SK-N-SH (cell line): ENCODE data around the gene PBX4. TPM values are rescaled to one million over a fixed set of nuclear protein-coding genes. Genes with fewer than 3 reads are reported as not detected.

Source experiments
- CTCF ChIA-PET: fragments of 300-600, 350-600 bp; formaldehyde crosslinking; extraction: SDS; loops from one replicate; lab custom pipeline; 2021; lab: Yijun Ruan, JAX
- POLR2A ChIA-PET: fragments of 350-600 bp; sonication (Branson Sonifier 250); formaldehyde crosslinking; extraction: SDS; loops from one replicate; lab custom pipeline; 2020; ENCODE audit warnings: antibody characterized with exemption, inconsistent platforms; lab: Yijun Ruan, JAX
- DNase-seq: peaks from one replicate; pipeline ENCODE4 v3.0.0; 2012
- H2AFZ ChIP-seq: fragments of 200-600 bp; sonication (generic); 2 replicates; pipeline ENCODE4 v1.8.1; 2016; ENCODE audit warnings: antibody characterized with exemption, mild to moderate bottlenecking, low read depth
- H3F3A ChIP-seq: fragments of 200-600 bp; sonication (generic); replicated peaks from 2 replicates; pipeline ENCODE3; 2016; ENCODE audit warnings: antibody characterized with exemption, mild to moderate bottlenecking; ENCODE audit not compliant: insufficient read depth
- H3K27ac ChIP-seq, 2 experiments: fragments of 200-500 bp in 1 of 2; fragments of 200-600 bp in 1 of 2; sonication (Bioruptor generic) in 1 of 2; sonication (generic), shearing (Covaris generic) in 1 of 2; 2 replicates each; pipeline versions ENCODE4 v1.5.1 to v1.6.1; 2014 to 2016; ENCODE audit warnings: low read depth in 2 of 2, inconsistent platforms in 1 of 2, low read length in 1 of 2, mild to moderate bottlenecking in 1 of 2, mixed read lengths in 1 of 2
- H3K27me3 ChIP-seq: fragments of 200-600 bp; sonication (generic), shearing (Covaris generic); 2 replicates; pipeline ENCODE4 v1.6.1; 2016; ENCODE audit warnings: mixed run types; ENCODE audit not compliant: insufficient read depth
- H3K36me3 ChIP-seq, 2 experiments: fragments of 200-500 bp in 1 of 2; fragments of 200-600 bp in 1 of 2; sonication (Bioruptor generic) in 1 of 2; sonication (generic) in 1 of 2; replicated peaks in 1 of 2; 2 replicates each; pipeline versions ENCODE3 to v1.5.1; 2014 to 2016; ENCODE audit warnings: low read length in 1 of 2, mild to moderate bottlenecking in 1 of 2; ENCODE audit not compliant: insufficient read depth in 2 of 2, control insufficient read depth in 1 of 2
- H3K4me1 ChIP-seq, 2 experiments: fragments of 200-500 bp in 1 of 2; fragments of 200-600 bp in 1 of 2; sonication (Bioruptor generic) in 1 of 2; sonication (generic), shearing (Covaris generic) in 1 of 2; 2 replicates each; pipeline versions ENCODE4 v1.5.1 to v1.6.1; 2014 to 2016; ENCODE audit warnings: low read depth in 1 of 2, low read length in 1 of 2, mixed run types in 1 of 2; ENCODE audit not compliant: insufficient read depth in 2 of 2, control insufficient read depth in 1 of 2
- H3K4me2 ChIP-seq: fragments of 200-600 bp; sonication (generic), shearing (Covaris generic); 2 replicates; pipeline ENCODE4 v1.6.1; 2017; ENCODE audit warnings: mixed run types
- H3K4me3 ChIP-seq, 2 experiments: fragments of 200-500 bp in 1 of 2; fragments of 200-600 bp in 1 of 2; sonication (Bioruptor generic) in 1 of 2; sonication (generic), shearing (Covaris generic) in 1 of 2; 2 replicates each; pipeline versions ENCODE4 v1.5.1 to v1.8.1; 2014 to 2016; ENCODE audit warnings: low read depth in 2 of 2, inconsistent platforms in 1 of 2, low read length in 1 of 2, mild to moderate bottlenecking in 1 of 2, mixed read lengths in 1 of 2, moderate library complexity in 1 of 2
- H3K79me2 ChIP-seq: fragments of 200-600 bp; sonication (generic); 2 replicates; pipeline ENCODE4 v1.8.1; 2017; ENCODE audit warnings: mild to moderate bottlenecking; ENCODE audit not compliant: insufficient read depth
- H3K9ac ChIP-seq: fragments of 200-600 bp; sonication (generic); 2 replicates; pipeline ENCODE4 v1.6.1; 2017; ENCODE audit warnings: mixed run types
- H3K9me2 ChIP-seq: fragments of 200-600 bp; sonication (generic); 2 replicates; pipeline ENCODE4 v1.6.1; 2017; ENCODE audit warnings: mixed run types
- H3K9me3 ChIP-seq: fragments of 200-600 bp; sonication (generic); 2 replicates; pipeline ENCODE4 v1.6.1; 2017; ENCODE audit warnings: mixed run types, mild to moderate bottlenecking, moderate library complexity
- H4K20me1 ChIP-seq: fragments of 200-600 bp; sonication (generic); 2 replicates; pipeline ENCODE4 v1.6.1; 2017; ENCODE audit warnings: mild to moderate bottlenecking, mixed run types; ENCODE audit not compliant: insufficient read depth
- EP300 ChIP-seq, 2 experiments: IDR thresholded peaks; 2 replicates each; pipeline versions ENCODE4 v1.4.0 to v1.6.1; 2012; ENCODE audit warnings: borderline replicate concordance in 1 of 2, low read depth in 1 of 2, low read length in 1 of 2
- FOXM1 ChIP-seq: IDR thresholded peaks from 2 replicates; pipeline ENCODE4 v1.4.0; 2012; ENCODE audit warnings: low read depth, mild to moderate bottlenecking
- GATA2 ChIP-seq: sonication (generic); formaldehyde crosslinking; IDR thresholded peaks from 2 replicates; pipeline ENCODE4 v1.5.0; 2020; ENCODE audit warnings: mild to moderate bottlenecking, missing genetic modification reagents
- MEF2A ChIP-seq: IDR thresholded peaks from 2 replicates; pipeline ENCODE4 v1.4.0; 2012; ENCODE audit warnings: low read depth, borderline replicate concordance
- MXI1 ChIP-seq: IDR thresholded peaks from 2 replicates; pipeline ENCODE4 v1.6.1; 2012; ENCODE audit warnings: mild to moderate bottlenecking, low read depth, low read length, improper control_type of control experiment
- NFIC ChIP-seq: IDR thresholded peaks from 2 replicates; pipeline ENCODE4 v1.4.0; 2012; ENCODE audit warnings: borderline replicate concordance
- RAD21 ChIP-seq: IDR thresholded peaks from 2 replicates; pipeline ENCODE4 v1.6.1; 2012; ENCODE audit warnings: mild to moderate bottlenecking, low read length
- RXRA ChIP-seq: IDR thresholded peaks from 2 replicates; pipeline ENCODE4 v1.4.0; 2012; ENCODE audit warnings: low read depth, mild to moderate bottlenecking, borderline replicate concordance
- TAF1 ChIP-seq: IDR thresholded peaks from 2 replicates; pipeline ENCODE4 v1.6.1; 2012; ENCODE audit warnings: low read depth, mild to moderate bottlenecking, low read length, moderate library complexity, borderline replicate concordance
- TCF12 ChIP-seq: IDR thresholded peaks from 2 replicates; pipeline ENCODE4 v1.4.0; 2012
- TEAD4 ChIP-seq: IDR thresholded peaks from 2 replicates; pipeline ENCODE4 v1.4.0; 2012; ENCODE audit warnings: mild to moderate bottlenecking, borderline replicate concordance; ENCODE audit not compliant: insufficient read depth
- WGBS: methylation state at CpG from one replicate; pipeline ENCODE4 v1.1.6; 2017; ENCODE audit warnings: low lambda C conversion rate; 5-methylcytosine and 5-hydroxymethylcytosine counted together
- polyA plus RNA-seq, 3 experiments: library from polyadenylated mRNA; depleted of rRNA; stranded (reverse); fragments of >200 nt; gene quantifications; 2 replicates each; pipeline ENCODE4 v1.2.3, GENCODE V29; 2012
- TF ChIP-seq, protein P1 (sequence below): fragments of 150-350 bp; IDR thresholded peaks from 2 replicates; pipeline ENCODE4 v1.6.1; 2016; ENCODE audit warnings: mild to moderate bottlenecking, low read depth, low read length
- TF ChIP-seq, protein P2 (sequence below): fragments of 150-350 bp; IDR thresholded peaks from 2 replicates; pipeline ENCODE4 v1.6.1; 2017; ENCODE audit warnings: antibody characterized with exemption, low read length, low read depth, borderline replicate concordance
- TF ChIP-seq, protein P3 (sequence below): IDR thresholded peaks from 2 replicates; pipeline ENCODE4 v1.4.0; 2012; ENCODE audit warnings: low read depth, borderline replicate concordance

Gene PBX4
- polyA plus RNA-seq, 1 of the 3 experiments (the other 2 are of a cell fraction), result 6.4 TPM

DNA sequence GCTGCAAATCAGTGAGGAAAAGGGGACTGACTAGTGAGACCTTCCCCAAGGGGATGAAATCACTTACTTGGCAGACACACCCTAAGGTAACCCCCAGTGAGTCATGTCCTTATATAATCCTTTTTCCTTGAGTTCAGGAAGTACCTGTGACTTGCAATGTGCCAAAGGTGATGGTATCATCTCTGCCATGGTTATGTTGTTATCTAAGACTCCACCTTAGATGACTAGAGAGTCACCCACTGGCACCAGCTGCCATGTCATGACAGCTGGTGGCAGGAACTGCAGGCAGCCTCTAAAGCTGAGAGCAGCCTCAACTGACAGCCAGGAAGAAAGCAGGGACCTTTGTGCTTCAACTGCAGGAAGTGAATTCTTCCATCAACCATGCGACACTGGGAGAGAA lies 12.5 kb downstream of the PBX4 start:
- Histone ChIP-seq H3K9me2 (no peaks in the 10 kb centered on the region), H3K9ac (no peak overlapping the region), H3K4me1 (no peaks in the 10 kb centered on the region), H3K4me2 (no peak overlapping the region), H3K79me2 (peaks cover 4% of the 10 kb centered on the region; the same call in 1 of the 2 replicates), H4K20me1 (no peaks in the 10 kb centered on the region), H3K27me3 (no peaks in the 10 kb centered on the region), H3K9me3 (no peaks in the 10 kb centered on the region), H3F3A (peaks cover 6% of the 10 kb centered on the region), H3K36me3 (no peaks in the 10 kb centered on the region), H3K4me3 (no peak overlapping the region), H3K27ac (no peak overlapping the region), H2AFZ (no peak overlapping the region)
- TF ChIP-seq FOXM1 (no peak), TAF1 (no peak), RAD21 (no peak), NFIC (no peak), MXI1 (no peak), GATA2 (CRISPR knock-in tag) (no peak), TEAD4 (no peak), TCF12 (no peak), MEF2A (no peak), EP300 (IDR thresholded peaks at IDR 0.05; ENCODE audit: borderline replicate concordance in 1 of 2, low read depth in 1 of 2, low read length in 1 of 2) (no peak)
- TF ChIP-seq, protein P1, sequence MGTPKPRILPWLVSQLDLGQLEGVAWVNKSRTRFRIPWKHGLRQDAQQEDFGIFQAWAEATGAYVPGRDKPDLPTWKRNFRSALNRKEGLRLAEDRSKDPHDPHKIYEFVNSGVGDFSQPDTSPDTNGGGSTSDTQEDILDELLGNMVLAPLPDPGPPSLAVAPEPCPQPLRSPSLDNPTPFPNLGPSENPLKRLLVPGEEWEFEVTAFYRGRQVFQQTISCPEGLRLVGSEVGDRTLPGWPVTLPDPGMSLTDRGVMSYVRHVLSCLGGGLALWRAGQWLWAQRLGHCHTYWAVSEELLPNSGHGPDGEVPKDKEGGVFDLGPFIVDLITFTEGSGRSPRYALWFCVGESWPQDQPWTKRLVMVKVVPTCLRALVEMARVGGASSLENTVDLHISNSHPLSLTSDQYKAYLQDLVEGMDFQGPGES, result no peak
- TF ChIP-seq, protein P2, sequence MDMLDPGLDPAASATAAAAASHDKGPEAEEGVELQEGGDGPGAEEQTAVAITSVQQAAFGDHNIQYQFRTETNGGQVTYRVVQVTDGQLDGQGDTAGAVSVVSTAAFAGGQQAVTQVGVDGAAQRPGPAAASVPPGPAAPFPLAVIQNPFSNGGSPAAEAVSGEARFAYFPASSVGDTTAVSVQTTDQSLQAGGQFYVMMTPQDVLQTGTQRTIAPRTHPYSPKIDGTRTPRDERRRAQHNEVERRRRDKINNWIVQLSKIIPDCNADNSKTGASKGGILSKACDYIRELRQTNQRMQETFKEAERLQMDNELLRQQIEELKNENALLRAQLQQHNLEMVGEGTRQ, result no peak
- TF ChIP-seq, protein P3, sequence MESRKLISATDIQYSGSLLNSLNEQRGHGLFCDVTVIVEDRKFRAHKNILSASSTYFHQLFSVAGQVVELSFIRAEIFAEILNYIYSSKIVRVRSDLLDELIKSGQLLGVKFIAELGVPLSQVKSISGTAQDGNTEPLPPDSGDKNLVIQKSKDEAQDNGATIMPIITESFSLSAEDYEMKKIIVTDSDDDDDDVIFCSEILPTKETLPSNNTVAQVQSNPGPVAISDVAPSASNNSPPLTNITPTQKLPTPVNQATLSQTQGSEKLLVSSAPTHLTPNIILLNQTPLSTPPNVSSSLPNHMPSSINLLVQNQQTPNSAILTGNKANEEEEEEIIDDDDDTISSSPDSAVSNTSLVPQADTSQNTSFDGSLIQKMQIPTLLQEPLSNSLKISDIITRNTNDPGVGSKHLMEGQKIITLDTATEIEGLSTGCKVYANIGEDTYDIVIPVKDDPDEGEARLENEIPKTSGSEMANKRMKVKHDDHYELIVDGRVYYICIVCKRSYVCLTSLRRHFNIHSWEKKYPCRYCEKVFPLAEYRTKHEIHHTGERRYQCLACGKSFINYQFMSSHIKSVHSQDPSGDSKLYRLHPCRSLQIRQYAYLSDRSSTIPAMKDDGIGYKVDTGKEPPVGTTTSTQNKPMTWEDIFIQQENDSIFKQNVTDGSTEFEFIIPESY, result no peak
- WGBS, result 100% methylated on average over 1 of the region's 1 CpG
- ChIA-PET CTCF (no interaction called here), POLR2A (no interaction called here)
- DNase-seq, result no peak

DNA sequence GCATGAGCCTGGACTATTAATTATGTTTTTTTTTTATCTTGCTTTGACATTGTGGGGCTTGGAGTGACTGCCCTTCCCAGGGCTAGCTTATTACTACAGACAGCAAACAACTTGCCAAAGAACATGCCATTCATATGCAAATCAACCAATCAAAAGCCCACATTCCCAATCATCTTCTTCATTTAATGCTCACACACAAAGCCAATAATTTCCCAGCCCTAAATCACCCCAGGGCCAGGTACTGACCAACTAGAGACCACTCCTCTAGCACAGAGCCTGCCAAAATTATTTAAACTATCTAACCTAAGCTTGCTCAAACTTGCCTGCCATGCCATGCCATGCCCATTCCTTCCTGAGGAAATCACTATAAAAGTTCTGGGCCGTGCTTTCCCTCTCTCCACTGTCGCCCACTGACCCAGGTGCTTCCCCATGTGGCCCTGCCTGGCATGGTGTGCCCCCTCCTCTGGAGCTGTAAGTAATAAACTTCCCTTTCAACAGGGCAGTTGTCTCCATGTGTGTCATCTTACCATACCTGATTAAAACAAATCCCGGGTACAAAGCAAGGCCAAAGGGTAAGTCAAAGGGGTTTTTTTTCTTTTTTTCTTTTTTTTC lies 15.7 kb downstream of the PBX4 start:
- ChIA-PET POLR2A (no interaction called here), CTCF (interaction anchor here (0.8 to 1.0 kb wide), 2 partner anchors 49 to 50 kb away, joined by 3 read pairs; no protein-coding TSS in a partner anchor)
- no peaks in the 10 kb centered on the region for H3K36me3 ChIP-seq
- no peak overlapping the region for H3K4me3 ChIP-seq
- H3K4me1 ChIP-seq, result no peaks in the 10 kb centered on the region
- no peak overlapping the region for H2AFZ ChIP-seq
- no peak for TF ChIP-seq RXRA
- H3K79me2 ChIP-seq, result peaks cover 4% of the 10 kb centered on the region; the same call in 1 of the 2 replicates
- no peaks in the 10 kb centered on the region for H3K9me2 ChIP-seq
- H4K20me1 ChIP-seq, result no peaks in the 10 kb centered on the region
- no peak overlapping the region for H3K9ac ChIP-seq
- 89% methylated on average over 3 of the region's 3 CpGs for WGBS
- no peak overlapping the region for H3K4me2 ChIP-seq
- H3K27me3 ChIP-seq, result no peaks in the 10 kb centered on the region
- no peak overlapping the region for H3K27ac ChIP-seq
- H3K9me3 ChIP-seq, result no peaks in the 10 kb centered on the region
- no peak for DNase-seq
- H3F3A ChIP-seq, result peaks cover 4% of the 10 kb centered on the region
